NCI-H345 treated with DMSO at 0.1 percent for 48 hours (cell line): ENCODE measurements around the gene NFIB.

Experiments
- DNase-seq: peaks from one replicate; lab custom pipeline; 2025; ENCODE audit not compliant: unreplicated experiment; lab: John Stamatoyannopoulos, UW

The NFIB gene

GRCh38 chr9:14052359-14052758 lies 261.6 kb downstream of the NFIB start:
- DNase-seq = no peak

GRCh38 chr9:14051419-14051818 lies 262.5 kb downstream of the NFIB start:
- no peak for DNase-seq

GRCh38 chr9:14043483-14043882 lies 270.5 kb downstream of the NFIB start:
- no peak for DNase-seq

GRCh38 chr9:14037331-14037730 lies 276.6 kb downstream of the NFIB start:
- no peak for DNase-seq

- no peak for DNase-seq
Measured at GRCh38 chr9:14033067-14033466, 280.9 kb downstream of the NFIB start.
